GM12892 (cell line): ENCODE data around the gene TMTC2. TPM values are rescaled to one million over a fixed set of nuclear protein-coding genes. Genes with fewer than 3 reads are reported as not detected.

ENCODE experiments used
- DNase-seq: peaks from one replicate; pipeline ENCODE4 v3.0.0; 2011; ENCODE audit not compliant: insufficient read length
- FAIRE-seq: peaks from 2 replicates; lab custom pipeline; 2011; peaks lifted over from hg19 to GRCh38; lab: Jason Lieb, UNC
- POLR2A ChIP-seq: IDR thresholded peaks from 2 replicates; pipeline ENCODE4 v1.6.1; 2011; ENCODE audit warnings: low read depth, low read length, control low read depth
- POLR2AphosphoS5 ChIP-seq: IDR thresholded peaks from 2 replicates; pipeline ENCODE4 v1.6.1; 2011; ENCODE audit warnings: low read depth, low read length, control low read depth
- TAF1 ChIP-seq: IDR thresholded peaks from 2 replicates; pipeline ENCODE4 v1.6.1; 2011; ENCODE audit warnings: low read depth, mild to moderate bottlenecking, control low read depth, low read length, borderline replicate concordance
- polyA plus RNA-seq: library from polyadenylated mRNA; unstranded; fragments of >200 nt; gene quantifications from one replicate; pipeline ENCODE4 v1.2.1, GENCODE V29; 2012; ENCODE audit warnings: missing spikeins, inconsistent platforms; ENCODE audit not compliant: missing spikeins

The TMTC2 gene
- 2.3 TPM for polyA plus RNA-seq

- FAIRE-seq: peak; percentile 91
- TF ChIP-seq POLR2AphosphoS5: no peak; the same call in 1 of the 2 replicates
- TF ChIP-seq POLR2A: peak; percentile 54; the same call in 1 of the 2 replicates
- TF ChIP-seq TAF1: 0 out of 2 replicates have a peak, but pooled peaks have one; percentile 1
- peak; percentile 80 for DNase-seq
Observed at GRCh38 chr12:82686168-82687020, at the start of gene TMTC2. Gene TMTC2, plus strand, starts transcription at chr12:82686906.

GRCh38 chr12:82638324-82638723, 48.4 kb upstream of the TMTC2 start:
- TF ChIP-seq TAF1 (no peak), POLR2A (no peak), POLR2AphosphoS5 (no peak)
- no peak for DNase-seq
- FAIRE-seq: no peak

- TF ChIP-seq TAF1 (no peak), POLR2A (no peak), POLR2AphosphoS5 (no peak)
- no peak for DNase-seq
- no peak for FAIRE-seq
Observed at GRCh38 chr12:82644896-82645295, 41.8 kb upstream of the TMTC2 start.

GRCh38 chr12:82645414-82645813, 41.3 kb upstream of the TMTC2 start:
- FAIRE-seq: no peak
- no peak for DNase-seq

GRCh38 chr12:82647853-82648252, 38.9 kb upstream of the TMTC2 start:
- no peak for FAIRE-seq
- no peak for TF ChIP-seq POLR2AphosphoS5
- no peak for TF ChIP-seq TAF1
- TF ChIP-seq POLR2A: no peak
- no peak for DNase-seq

More at GRCh38 chr12:82645414-82645813, 41.3 kb upstream of the TMTC2 start:
- no peak for TF ChIP-seq TAF1
- TF ChIP-seq POLR2AphosphoS5: no peak
- TF ChIP-seq POLR2A: no peak

GRCh38 chr12:82648259-82648909, 38.3 kb upstream of the TMTC2 start:
- DNase-seq: no peak
- no peak for TF ChIP-seq POLR2AphosphoS5
- no peak for TF ChIP-seq TAF1
- no peak for TF ChIP-seq POLR2A
- FAIRE-seq: no peak

- FAIRE-seq (no peak), DNase-seq (no peak)
Observed at GRCh38 chr12:82650627-82651337, 35.9 kb upstream of the TMTC2 start.

GRCh38 chr12:82651489-82651888, 35.2 kb upstream of the TMTC2 start:
- DNase-seq (no peak), FAIRE-seq (no peak)
- TF ChIP-seq POLR2A (no peak), TAF1 (no peak), POLR2AphosphoS5 (no peak)

More at GRCh38 chr12:82650627-82651337, 35.9 kb upstream of the TMTC2 start:
- TF ChIP-seq TAF1: no peak
- no peak for TF ChIP-seq POLR2A
- TF ChIP-seq POLR2AphosphoS5: no peak

- TF ChIP-seq POLR2AphosphoS5 (no peak), POLR2A (no peak), TAF1 (no peak)
- DNase-seq (no peak), FAIRE-seq (no peak)
Observed at GRCh38 chr12:82652071-82652470, 34.6 kb upstream of the TMTC2 start.

GRCh38 chr12:82655751-82656150, 31.0 kb upstream of the TMTC2 start:
- no peak for TF ChIP-seq POLR2A
- no peak for TF ChIP-seq POLR2AphosphoS5
- no peak for TF ChIP-seq TAF1
- no peak for FAIRE-seq

GRCh38 chr12:82659343-82660207, 27.1 kb upstream of the TMTC2 start:
- FAIRE-seq (no peak), DNase-seq (no peak)
- TF ChIP-seq POLR2A (no peak), TAF1 (no peak), POLR2AphosphoS5 (no peak)

More at GRCh38 chr12:82655751-82656150, 31.0 kb upstream of the TMTC2 start:
- no peak for DNase-seq
